Tongue (tissue), 2 donors: ENCODE data around the gene OMD. TPM values are rescaled to one million over a fixed set of nuclear protein-coding genes. Genes with fewer than 3 reads are reported as not detected.
A peak's percentile ranks its signal among the peaks of the same experiment; 100 is the strongest.

Experiments
- DNase-seq: peaks from one replicate; pipeline ENCODE4 v3.0.0-alpha.2; 2015
- total RNA-seq: library from RNA; depleted of rRNA; stranded (reverse); fragments of >200 nt; gene quantifications from one replicate; pipeline ENCODE4 v1.2.3, GENCODE V29; 2014

The OMD gene, protein sequence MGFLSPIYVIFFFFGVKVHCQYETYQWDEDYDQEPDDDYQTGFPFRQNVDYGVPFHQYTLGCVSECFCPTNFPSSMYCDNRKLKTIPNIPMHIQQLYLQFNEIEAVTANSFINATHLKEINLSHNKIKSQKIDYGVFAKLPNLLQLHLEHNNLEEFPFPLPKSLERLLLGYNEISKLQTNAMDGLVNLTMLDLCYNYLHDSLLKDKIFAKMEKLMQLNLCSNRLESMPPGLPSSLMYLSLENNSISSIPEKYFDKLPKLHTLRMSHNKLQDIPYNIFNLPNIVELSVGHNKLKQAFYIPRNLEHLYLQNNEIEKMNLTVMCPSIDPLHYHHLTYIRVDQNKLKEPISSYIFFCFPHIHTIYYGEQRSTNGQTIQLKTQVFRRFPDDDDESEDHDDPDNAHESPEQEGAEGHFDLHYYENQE
- total RNA-seq = 18.0 TPM

GRCh38 chr9:92424340-92424739 is at the start of gene OMD:
TSS of gene OMD (minus strand) at chr9:92424471. CDS start at chr9:92417558, 6,913 bp downstream.
- no peak for DNase-seq

GRCh38 chr9:92468206-92468605 is 43.9 kb upstream of the OMD start:
- DNase-seq = no peak

DNA sequence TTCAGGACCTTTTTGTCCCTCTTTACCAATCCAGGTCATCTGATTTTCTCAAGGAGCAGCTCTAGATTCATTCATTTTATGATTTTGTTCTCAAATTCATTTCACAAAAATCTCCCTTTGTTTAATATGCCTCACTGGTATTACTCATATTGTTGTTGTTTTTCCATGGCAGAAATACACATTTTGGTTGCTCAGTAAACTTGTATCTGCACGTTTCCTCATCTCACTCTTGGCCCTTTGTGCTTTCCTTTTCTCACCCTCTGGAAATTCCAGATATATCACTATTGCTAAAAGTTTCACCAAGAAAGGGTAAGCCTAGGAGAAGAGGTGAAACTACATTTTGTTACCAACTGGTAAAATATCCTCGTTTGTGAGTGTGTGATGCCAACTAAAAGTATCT is 43.2 kb upstream of the OMD start:
- no peak for DNase-seq

- no peak for DNase-seq
These were observed 42.8 kb upstream of the OMD start for GRCh38 chr9:92467041-92467440.

DNA sequence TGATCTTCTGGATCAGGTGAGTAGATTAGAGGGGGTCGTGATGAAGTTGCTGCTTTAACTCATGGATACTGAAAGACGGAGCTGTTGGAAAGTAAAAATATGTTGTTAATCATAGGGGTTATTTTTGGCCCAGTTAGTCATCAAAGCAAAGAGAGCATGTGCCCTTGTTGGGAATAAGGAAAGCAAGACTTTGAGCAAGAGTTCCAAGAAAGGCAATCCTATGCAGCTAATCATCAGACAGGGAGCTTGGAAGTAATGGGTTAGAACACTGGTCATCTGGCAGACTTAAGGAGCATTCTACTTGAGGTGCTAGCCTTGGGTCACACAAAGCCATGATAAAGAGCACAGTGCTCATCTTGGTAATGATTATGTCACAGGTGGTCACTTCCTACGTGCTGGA is 39.7 kb upstream of the OMD start:
- DNase-seq = no peak

- DNase-seq = no peak
These were observed 39.1 kb upstream of the OMD start for GRCh38 chr9:92463387-92463786.

GRCh38 chr9:92457576-92457975 is 33.3 kb upstream of the OMD start:
- DNase-seq = no peak

DNA sequence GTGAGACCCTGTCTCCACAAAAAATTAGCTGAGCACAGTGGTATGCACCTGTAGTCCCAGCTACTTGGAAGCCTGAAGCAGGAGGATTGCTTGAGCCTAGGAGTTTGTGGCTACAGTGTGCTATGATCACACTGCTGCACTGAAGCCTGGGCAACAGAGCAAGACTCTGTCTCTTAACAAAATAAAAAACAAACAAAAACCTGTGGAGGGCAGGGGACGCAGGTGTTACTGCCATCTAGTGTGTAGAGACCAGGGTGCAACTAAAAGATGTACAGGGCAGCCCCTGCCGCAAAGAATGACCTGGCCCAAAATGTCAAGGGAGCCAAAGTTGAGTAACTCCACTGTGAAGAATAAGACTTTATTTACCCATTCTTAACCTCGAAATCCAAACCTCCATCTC is 30.9 kb upstream of the OMD start:
- no peak for DNase-seq

DNA sequence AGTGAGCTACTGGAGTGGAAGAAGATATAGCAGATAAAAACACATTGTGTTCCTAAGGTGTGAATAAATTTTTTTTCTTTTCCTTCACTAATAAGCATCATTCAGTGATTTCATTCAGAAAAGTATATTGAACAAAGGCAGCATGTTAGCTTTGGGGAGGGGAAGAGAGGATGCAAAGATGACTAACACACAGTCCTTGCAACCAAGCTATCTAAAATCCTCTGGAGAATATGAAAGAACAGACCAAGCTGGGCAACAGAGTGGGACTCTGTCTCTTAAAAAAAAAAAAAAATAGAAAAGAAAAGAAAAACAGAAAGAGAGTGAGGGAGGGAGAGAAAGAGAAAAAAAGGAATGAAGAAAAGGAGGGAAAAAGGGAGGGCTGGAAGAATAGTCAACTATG is 22.3 kb upstream of the OMD start:
- no peak for DNase-seq

DNA sequence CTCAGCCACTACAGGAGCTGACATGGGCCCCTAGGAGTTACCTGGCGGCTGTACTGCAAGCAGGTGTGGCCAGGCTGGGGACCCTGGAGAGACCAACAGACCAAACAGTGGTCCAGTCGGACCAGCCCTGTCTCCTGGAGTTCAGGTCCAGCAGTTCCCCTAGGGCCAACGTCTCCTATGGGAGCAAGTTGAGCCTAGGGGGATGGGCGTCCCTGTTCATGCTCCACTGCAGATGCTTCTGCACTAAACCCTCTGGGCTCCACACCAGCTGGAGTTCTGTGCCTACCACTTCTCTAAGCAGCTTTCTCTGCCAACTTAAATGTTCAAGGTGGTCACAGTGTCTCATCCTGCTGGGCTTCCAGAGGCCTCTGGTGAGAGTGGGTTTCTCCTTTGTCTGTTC is 20.6 kb upstream of the OMD start:
- DNase-seq = no peak

DNA sequence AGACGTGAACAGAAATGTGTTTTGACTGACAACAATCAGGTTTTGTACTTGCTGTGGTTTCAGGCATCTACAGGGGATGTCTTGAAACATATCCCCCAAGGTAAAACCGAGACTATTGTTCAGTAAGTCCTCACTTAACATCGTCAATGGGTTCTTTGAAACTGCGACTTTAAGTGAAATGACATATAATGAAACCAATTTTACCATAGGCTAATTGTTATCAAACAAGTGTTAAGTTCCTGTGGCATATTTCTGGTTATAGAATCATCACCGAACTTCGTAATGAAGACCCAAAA is 16.4 kb upstream of the OMD start:
- no peak for DNase-seq

GRCh38 chr9:92439921-92440750 is 15.9 kb upstream of the OMD start:
- no peak for DNase-seq

DNA sequence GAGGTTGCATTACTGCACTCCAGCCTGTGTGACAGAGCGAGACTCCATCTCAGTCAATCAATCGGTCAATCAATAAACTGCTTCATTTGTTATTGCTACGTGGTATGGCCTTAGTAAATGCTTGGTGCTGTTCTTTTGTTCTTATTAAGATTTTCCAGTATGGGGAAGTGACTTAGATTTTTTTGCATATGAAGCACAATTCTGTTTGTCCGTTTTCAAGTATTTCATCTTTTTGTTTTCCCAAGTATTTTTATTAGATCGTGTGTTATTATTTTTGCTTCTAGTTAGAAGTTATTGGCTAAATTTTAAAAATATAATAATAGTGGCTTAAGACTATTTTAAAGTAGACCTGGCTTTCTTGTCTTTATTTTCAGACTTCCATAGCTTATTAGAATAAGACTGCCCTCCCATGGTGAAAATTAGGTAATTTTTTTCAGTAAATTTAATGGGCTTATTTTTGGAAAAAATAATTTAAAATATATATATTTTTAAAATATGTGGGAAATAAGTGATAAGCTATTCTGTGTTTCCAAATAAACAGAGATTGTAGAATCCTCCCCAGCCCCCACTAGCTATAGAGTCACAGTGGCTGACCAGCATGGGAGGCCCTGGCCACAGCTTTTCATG is 14.7 kb upstream of the OMD start:
- peak; percentile 39 for DNase-seq

GRCh38 chr9:92435263-92435662 is 11.0 kb upstream of the OMD start:
- DNase-seq = no peak

DNA sequence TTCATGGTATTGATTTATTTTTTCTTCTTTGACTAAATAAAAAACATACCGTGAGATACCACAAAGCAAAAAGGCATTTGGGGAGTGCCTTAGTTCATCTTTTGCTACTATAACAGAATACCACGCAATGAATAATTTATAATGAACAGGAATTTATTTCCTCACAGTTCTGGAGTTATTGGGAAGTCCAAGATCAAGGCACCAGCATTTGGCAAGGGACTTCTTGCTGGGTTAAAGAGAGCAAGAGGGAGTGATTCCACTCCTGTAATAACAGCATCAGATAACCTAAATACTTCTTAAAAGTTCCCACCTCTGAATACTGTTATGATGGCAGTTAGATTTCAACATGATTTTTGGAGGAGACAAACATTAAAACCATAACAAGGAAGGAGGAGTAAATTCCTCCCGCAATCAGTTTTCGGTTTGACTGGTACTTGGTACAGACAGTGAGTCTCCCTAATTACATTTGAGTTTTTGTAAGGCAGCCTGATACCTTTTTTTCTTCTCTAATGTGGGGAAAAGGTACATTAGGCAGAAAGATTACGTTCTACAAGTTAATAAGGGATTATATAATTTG is 8.8 kb upstream of the OMD start:
- DNase-seq = no peak

DNA sequence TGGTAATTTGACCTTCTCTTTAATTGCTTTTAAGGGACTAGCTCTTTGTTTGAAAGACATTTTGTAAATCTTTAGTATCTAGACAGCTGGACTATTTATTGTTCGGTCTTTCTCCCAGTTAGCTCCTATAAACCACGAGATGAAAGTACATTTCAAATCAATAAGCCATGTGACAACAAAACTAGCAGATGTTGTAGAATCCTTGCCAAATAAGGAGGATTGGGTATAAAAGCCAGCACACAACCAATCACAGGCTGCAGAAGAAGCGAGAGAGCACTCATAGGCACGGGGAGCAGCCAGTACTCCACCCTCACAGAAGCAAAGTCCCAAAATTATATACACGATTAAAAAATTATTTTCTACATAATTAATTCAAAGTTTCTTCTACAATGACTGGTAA is 8.1 kb upstream of the OMD start:
- DNase-seq = peak; percentile 46

GRCh38 chr9:92429836-92430235 is 5.6 kb upstream of the OMD start:
- DNase-seq = no peak

DNA sequence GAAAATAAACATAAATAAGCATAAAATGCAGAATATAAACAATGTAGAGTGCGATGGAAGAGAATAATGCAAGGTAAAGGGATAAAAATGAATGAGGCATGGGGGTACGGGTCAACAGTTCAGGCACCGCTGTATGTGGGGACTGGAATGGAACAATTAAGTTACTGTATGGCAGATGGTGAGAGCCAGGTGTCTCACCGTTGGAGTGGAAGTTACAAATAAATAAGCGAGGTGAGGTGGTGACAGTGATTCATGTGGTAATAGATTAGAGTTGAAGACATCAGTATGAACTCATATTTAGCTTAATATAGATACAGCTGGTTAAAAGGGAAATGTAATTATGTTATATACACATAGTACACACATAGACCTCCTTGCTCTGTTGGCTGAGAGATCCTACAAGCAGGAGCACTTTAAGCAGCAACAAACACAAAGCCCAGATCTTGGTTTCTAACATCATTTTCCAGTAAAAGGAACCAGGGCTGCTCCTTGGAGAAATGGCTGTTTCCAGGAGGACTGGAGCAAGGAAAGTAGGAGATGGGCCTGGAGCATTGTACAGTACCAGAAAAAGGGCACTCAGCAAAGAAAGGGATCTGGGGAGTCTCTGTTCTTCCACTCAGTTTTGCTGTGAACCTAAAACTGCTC is 2.4 kb upstream of the OMD start:
- peak; percentile 30 for DNase-seq

GRCh38 chr9:92425474-92425873 is 1.2 kb upstream of the OMD start:
- peak; percentile 83 for DNase-seq

- DNase-seq = no peak
These were observed 659 bp downstream of the OMD start for GRCh38 chr9:92423612-92424011.

DNA sequence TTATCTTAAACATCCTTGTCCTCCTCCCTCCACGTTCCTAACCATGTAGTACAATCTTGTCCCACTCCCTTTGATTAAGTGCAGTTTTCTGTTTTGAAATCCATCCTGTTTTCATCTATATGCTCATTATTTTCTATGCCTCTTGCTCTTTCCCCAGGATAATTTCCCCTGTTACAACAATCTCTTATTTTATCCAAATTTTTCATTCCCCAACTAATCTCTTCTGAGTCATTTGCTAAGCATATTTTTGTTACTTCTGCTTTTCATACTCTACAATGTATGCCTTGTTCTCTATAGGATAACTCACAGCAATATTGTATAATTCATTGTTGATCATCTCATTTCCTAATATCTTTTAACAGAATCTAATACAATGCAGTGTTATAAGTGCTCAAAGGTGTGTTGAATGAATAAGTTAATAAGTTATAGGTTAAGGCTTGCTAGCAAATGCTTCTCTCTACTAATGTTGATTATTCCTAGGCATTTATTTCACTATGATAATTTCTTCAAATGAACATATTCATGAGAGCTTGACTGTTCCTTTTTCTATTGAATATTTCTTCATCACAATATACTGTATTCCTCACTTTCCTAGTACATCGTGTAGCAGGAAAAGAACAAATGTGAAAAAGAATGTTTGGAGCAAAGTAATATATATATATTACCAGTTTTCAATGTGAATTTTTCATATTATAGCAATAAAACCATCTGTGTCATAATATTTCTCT is 1.5 kb downstream of the OMD start:
- DNase-seq = no peak

- DNase-seq = no peak
These were observed 9.7 kb downstream of the OMD start for GRCh38 chr9:92414566-92414965.
